Ovary (tissue), 3 donors: ENCODE data around the gene TDRD3.

Experiments
- CTCF ChIP-seq, 3 donors: fragments of 450-650 bp in 2 of 3; fragments of 200-600 bp in 1 of 3; IDR thresholded peaks; one replicate each; pipeline versions ENCODE4 v1.5.1 to v1.8.0; 2016 to 2022; ENCODE audit warnings: antibody characterized with exemption in 3 of 3, mild to moderate bottlenecking in 1 of 3
- EP300 ChIP-seq: sonication (generic); formaldehyde crosslinking; IDR thresholded peaks from one replicate; pipeline ENCODE4 v1.6.1; 2017; ENCODE audit warnings: antibody characterized with exemption
- POLR2A ChIP-seq: fragments of 450-650 bp; IDR thresholded peaks from one replicate; pipeline ENCODE4 v1.6.1; 2017; ENCODE audit warnings: antibody characterized with exemption, mild to moderate bottlenecking, moderate library complexity
- donor health status: DM: no; HTN: no; CAD: no.

- TF ChIP-seq CTCF (IDR thresholded peaks at IDR 0.05), result no peak
- TF ChIP-seq POLR2A, result no peak
- TF ChIP-seq EP300, result no peak
Measured at GRCh38 chr13:60398907-60399589, 2.0 kb downstream of the TDRD3 start.
